CD4-positive, alpha-beta T cell treated with Interferon gamma for 1 hour (primary cell): Measurements from ENCODE around the gene SIN3A.
"Not testable (repeated sequence)": the region's sequence is repeated elsewhere in the genome, so short reads cannot be mapped to it uniquely, and the experiment has no call there.

Experiments
- DNase-seq: peaks from one replicate; pipeline ENCODE4 v3.0.0-alpha.2; 2020

The SIN3A gene

DNA sequence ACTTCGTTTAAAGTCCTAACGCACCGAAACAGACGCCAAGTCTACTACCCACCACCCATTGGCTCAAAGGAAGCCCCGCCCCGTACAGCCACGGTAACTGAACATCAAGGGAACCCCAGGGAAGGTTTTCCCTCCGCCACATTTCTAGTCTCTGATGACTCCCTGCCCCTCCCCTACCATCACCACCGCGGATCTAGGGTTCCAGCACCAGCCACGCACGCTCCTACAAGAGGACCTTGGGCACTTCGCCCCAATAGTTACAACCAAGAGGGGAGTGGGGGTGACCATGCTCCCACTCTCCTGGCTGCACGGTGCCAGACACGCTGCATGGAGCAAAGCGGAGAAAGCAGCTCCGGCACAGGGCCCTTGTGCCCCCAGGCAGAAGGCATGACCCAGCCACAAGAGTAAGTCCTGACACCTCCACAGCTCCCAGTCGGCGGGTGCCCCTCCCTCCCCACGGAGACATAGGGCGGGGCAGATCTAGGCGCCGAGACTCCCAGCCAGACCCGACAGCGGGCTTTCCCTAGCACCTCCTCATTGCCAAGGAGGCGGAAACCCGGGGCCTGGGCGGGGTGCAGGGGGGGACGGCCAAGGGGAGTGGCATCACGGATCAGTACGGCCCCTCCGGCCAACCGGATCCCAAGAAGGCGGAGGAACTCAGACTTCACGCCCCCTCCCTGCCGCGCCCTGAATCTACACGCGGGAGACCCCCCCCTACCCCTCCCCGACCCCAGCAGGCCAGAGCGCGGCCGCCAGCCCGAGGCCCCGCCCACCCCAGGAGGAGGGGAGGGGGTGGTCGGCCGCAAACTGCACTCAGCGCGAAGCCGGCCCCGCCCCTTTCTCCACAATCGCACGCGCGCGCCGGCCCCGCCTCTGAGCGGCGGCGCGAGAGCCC lies 936 bp downstream of the SIN3A start:
- peak; percentile 96 for DNase-seq

DNA sequence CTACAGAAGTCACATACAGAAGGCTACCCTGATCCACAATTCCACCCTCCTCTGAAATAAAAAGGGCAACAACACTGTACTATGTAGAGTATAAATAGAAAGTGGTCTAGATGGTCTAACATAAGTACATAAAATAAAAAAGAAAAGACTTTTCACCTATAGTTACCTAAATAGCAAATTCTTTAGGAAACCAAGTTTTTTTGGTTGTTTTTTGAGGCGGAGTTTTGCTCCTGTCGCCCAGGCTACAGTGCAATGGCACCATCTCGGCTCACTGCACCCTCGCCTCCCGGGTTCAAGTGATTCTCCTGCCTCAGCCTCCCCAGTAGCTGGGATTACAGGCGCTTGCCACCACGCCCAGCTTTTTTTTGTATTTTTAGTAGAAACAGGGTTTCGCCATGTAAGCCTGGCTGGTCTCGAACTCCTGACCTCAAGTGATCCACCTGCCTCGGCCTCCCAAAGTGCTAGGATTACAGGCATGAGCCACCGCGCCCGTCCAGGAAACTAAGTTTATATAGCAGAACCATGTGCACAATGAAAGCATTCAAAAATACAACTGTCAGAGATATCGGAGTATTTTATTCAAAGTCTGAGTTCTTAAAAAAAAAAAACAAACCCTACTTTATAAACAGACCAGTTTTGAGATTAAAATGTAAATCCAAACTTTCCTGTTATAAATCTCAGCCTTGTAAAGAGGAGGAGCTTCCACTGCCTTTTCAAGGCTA lies 1.7 kb downstream of the SIN3A start:
- no peak for DNase-seq

DNA sequence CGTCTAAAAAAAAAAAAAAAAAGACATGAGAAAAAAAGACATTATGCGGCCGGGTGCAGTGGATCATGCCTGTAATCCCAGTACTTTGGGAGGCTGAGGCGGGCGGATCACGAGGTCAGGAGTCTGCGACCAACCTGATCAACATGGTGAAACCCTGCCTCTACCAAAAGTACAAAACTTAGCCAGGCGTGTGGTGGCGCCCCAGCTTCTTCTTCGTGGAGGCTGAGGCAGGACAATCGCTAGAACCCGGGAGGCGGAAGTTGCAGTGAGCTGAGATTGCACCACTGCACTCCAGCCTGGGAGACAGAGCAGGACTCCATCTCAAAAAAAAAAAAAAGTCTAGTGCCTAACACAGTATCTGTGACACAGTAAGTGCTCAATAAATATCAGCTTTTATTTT lies 3.3 kb downstream of the SIN3A start:
- DNase-seq: peak; percentile 21

DNA sequence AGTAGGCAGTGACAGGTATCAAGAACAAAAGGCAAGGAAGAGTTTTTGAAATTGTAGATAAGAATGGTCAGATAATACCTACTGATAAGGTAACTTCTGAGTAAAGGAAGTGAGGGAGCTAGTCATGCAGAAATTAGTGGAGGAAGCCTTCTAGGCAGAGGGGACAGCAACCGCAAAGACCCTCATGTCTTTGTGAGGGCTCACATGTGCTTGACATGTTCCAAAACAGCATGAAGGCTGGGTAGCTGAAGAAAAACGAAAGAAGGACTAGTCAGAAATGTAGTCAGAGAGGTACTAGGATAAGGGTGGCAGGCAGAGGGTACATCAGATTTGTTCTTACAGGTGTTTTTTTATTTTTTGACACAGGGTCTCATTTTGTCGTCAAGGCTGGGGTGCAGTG lies 5.3 kb downstream of the SIN3A start:
- DNase-seq: no peak

DNA sequence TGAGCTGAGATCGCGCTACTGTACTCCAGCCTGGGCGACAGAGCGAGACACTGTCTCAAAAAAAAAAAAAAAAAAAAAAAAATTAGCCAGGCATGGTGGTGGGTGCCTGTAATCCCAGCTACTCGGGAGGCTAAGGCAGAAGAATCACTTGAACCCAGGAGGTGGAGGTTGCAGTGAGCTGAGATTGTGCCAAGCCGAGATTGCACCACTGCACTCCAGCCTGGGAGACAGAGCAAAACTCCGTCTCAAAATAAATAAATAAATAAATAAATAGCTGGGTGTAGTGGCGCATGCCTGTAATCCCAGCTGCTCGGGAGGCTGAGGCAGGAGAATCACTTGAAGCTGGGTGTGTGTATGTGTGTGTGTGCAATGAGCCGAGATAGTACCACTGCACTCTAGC lies 6.2 kb downstream of the SIN3A start:
- DNase-seq: not testable (repeated sequence)

DNA sequence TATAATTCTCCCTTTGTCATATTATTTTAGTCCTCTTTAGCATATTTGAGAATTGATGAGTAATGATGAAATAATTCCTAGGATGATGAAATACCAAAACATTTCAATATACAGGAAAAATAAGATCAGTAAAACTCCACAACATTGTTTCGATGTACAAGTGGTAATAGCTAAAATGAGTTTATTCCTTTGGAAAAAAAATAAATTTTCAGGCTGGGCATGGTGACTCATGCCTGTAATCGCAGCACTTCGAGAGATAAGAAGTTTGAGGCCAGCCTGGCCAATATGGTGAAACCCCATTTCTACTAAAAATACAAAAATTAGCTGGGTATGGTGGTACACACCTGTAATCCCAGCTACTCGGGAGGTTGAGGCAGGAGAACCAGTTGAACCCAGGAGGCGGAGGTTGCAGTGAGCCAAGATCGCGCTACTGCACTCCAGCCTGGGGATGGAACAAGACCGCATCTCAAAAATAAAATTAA lies 7.5 kb downstream of the SIN3A start:
- not testable (repeated sequence) for DNase-seq

DNA sequence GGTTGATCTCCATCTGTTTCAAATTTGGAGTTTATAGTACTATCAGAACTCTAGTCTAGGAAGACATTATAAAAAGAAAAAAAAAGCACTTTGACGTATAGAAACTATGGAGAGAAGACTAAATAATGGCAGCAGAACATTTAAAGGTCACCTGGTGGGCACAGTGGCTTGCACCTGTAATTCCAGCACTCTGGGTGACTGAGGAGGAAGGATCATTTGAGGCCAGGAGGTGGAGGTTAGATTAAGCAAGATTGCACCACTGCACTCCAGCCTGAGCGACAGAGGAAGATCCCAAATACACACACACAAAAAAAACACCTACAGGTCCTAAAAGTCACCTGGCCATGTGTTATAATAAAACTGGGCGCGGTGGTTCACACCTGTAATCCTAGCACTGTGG lies 13.8 kb downstream of the SIN3A start:
- DNase-seq: no peak

DNA sequence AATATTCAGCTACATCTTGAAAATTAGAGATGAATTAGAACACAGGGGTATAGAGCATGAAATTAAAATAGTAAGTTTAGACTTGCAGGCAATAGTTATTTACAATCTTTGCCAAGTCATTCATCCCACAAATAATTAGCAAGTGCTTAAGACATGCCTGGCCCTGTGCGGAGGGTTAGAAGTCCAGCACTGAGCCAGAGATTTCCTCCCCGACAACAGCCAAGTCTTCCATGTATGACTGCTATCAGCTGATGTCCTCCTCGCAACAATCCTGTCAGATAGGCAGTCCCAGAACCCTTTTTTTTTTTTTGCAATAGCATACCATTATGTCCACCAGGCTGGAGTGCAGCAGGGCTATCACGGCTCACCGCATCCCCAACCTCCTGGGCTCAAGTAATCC lies 14.6 kb downstream of the SIN3A start:
- no peak for DNase-seq

DNA sequence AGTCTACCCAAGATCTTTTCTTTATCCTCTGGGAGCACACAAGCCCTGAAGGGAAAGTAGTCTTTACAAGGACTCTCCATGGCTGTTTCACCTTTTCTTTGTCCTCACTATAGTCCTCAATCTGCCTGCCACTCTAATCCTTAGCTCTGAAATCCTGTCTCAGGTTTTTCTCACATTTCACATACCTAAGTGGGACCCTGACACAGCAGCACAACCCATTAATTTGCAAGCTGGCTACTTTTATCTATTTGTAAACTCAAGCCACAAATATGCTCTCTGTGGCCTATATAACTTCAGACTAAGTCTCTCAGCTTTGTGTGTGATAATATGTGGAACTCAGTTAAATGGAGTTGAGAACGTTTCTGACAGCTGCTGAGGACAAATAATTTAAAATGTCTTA lies 19.8 kb downstream of the SIN3A start:
- DNase-seq: no peak

DNA sequence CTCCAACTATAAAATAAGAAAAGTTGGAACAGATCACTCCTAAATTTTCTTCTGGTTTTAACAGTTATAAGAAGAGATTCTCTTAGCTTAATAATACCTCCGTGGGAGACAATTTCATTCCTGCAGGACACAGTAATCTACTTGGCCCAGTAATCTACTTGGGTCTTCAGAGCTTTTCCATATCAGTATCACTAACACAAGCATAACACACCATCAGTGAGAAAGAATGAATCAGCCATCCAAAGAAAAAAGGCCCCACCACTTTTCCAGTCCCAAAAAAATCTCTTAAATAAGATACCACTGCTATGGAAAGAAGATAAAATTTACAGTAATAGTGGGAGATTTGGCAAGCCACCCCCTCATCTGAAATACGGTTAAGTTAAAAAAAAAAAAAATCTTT lies 20.2 kb downstream of the SIN3A start:
- DNase-seq: no peak

DNA sequence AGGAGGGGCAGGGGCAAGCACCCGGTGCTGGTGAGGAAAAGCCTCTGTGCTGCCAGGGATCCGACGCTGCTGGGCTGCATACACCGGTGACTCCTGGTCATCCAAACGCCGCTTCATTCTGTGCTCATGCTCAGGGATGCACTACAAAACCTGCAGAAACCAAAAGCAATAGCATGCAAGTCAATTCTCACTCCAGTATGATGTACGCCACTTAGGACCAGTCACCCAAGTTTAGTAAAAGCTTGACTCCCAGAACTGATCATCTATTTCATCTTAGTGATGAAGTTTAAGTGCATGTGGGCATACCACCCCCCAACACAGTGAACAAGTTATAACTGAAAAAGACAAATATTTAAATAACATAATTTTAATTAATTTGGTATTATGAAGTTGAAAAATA lies 21.2 kb downstream of the SIN3A start:
- no peak for DNase-seq

DNA sequence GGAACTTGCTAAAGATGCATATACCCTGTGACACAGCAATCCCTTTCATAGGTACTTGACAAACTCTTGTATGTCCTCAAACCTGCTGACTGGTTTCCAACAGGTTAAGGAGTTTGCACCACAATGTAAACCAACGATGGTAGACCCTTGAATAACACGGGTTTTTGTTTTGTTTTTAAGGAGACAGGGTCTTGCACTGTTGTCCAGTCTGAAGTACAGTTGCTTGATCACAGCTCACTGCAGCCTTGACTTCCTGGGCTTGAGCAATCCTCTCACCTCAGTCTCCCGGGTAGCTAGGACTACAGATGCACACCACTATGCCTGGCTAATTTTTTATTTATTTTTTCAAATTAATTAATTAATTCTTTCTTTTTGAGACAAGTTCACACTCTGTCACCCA lies 23.3 kb downstream of the SIN3A start:
- DNase-seq: no peak

DNA sequence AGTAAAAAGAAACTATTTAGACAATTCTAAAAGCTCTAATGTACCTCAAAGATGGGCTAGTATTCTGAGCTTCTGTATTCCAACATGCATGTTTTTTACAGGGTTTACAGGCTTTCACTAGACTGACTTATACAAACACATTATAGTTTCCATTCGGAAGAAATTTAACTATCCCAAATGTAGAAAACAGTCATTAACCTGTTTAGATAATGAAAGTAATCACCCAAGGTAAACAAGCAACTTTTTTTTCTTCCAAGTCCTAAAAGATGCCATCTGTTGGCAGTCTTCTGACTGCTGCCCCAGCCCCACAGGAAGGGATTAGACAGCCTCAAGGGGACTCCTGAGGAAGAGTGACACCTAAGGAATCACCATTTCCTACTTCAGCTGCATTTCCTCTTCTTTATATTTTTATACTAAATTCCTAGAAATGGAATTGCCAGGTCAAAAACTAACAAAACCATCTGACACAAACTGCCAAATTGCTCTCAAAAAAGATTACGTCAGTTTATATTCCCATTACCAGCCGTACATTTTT lies 25.5 kb downstream of the SIN3A start:
- no peak for DNase-seq

DNA sequence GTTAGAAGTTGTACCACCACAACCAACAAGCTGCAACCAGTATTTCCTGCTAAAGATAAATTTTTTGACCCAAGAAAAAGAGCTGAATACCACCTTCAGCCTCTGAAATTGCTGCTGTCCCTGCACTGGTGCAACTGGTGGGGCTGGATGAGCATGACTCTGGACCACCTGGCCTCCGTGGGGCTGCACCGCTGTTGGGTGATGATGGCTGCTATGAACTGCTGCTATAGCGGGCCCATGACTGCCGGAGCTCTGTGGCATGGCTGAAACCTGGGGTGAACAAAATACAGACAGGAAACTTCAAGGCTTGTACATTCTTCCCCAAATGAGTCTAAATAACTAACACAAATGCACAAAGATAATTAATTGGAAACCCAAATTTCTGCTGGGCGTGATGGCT lies 28.9 kb downstream of the SIN3A start:
- no peak for DNase-seq

DNA sequence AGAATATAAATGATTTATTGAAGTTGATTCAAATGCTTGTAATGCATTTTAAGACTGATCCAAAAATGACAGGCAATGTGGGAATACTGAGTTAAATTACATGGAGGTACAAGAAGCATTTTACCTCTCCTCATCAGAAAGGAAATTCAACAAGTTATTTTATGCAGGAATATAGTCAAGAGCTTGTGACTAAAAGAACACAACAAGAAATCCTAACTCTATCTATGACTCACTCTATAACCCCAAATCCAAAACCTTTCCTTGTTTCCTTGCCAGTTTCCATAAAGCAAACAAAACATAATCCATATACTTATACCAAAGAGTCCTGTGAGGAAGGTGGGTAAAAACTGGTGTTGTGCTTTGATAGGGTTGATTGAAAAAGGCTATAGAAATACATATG lies 30.8 kb downstream of the SIN3A start:
- no peak for DNase-seq

DNA sequence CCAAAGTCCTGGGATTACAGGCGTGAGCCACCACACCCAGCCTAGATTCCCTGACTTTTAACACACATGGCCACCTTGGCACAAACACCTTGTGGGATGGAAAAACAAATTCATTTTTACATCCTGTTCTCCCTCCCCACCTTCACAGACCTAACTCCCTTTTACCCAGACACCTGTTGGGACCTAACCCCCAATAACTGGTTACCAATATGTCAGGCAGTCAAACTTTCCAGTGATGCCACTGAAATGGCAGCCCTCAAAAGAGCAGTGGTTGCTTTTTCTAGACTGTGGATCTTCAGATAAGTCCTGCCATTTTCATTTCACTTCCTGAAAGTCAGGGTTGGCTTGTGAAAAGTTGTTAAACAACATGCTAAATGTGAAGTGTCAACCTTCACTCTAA lies 34.9 kb downstream of the SIN3A start:
- DNase-seq: no peak

DNA sequence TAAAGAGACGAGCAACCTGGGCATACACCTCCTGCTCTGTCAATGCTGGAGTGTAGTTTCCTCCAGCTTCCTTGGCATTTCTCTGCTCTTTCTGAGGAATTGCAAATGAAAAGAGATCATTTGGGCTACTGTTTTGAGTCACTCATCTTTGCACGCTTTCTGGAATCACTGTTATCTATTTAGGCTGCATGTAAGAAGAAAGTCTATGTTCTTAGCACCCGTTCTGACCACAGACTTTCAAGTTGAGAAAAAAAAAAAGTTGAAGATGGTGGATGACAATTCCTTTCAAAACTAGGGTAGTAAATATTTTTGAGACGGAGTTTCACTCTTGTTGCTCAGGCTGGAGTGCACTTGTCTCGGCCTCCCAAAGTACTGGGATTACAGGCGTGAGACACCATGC lies 41.3 kb downstream of the SIN3A start:
- DNase-seq: no peak

DNA sequence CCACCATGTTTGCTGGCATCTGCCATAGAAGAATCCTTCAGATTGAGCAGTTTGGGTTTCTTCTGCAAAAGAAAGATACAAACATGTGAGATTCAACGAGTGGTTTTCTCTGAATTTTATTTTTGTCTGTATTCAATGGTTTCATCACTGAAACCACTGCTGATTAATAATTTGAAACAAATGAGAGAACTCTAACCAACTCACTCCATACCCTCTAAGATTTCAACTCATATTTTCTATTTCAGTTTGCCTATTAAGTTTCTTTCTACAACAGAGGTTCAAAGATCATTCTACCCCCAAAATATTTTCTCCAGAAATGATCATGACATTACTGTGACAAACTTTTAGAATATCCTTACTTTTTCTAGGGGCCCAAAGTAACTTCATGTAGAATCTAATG lies 44.4 kb downstream of the SIN3A start:
- no peak for DNase-seq

DNA sequence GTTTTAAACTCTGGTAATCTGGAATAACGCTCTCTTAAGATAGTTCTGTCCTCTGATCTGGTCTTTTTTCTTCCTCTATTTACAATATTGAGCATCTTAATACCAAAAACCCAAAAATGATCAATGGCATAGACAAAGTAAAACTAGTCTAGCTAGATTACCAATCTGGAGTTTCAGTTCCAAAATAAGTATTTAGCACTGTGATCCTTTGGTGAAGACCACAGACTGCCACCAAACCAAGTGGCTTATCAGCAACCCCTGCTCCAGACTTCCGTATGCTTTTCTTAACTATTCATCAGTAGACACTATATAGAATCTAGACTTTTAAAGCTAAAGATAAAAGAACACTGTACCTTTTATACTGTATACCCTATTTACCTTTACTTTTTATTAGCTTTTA lies 47.6 kb downstream of the SIN3A start:
- no peak for DNase-seq

DNA sequence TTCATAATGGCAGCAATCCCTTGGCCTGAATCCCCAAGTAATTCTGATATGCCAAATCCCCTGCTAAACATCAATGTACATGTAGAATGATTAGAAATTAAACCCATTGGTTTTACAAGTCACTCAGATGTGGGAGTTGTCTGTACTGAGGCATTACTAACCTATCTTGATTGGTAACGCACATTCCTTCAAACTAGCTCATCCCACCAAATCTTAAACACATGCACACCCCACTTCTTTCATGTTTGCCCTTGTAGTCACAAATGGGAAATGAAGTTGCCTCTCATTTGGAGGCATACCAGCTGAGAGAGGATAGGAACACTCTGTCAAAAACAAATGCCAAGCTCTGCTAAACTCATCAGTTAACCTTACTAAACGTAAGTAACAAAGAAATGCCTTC lies 54.0 kb downstream of the SIN3A start:
- no peak for DNase-seq

DNA sequence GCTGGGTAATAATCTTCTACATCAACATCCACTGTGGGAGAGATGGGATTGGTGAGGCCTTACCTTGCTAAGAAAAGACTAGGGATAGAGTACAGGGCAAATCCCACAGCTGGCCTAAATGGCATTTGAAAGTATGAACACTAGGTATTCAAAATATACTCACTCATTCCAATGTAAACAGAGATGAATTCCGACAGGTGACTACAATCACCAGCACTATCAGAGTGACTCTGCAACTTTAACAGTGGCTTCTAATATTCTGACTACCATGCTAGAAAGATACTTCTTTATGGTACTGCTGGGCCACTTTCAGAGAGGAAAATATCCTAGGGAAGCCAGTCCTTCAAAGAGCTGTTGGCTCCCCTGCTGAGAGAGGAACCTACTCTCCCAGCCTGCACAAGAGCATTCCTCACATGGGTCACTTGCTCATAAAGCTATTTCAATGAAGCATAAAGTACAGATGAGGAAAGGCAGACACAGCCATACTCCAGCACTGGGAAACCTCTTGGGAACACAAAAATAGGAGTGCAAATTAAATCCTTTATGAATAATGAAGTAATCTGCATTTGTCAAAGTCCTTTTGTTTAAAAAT lies 61.6 kb downstream of the SIN3A start:
- DNase-seq: no peak

DNA sequence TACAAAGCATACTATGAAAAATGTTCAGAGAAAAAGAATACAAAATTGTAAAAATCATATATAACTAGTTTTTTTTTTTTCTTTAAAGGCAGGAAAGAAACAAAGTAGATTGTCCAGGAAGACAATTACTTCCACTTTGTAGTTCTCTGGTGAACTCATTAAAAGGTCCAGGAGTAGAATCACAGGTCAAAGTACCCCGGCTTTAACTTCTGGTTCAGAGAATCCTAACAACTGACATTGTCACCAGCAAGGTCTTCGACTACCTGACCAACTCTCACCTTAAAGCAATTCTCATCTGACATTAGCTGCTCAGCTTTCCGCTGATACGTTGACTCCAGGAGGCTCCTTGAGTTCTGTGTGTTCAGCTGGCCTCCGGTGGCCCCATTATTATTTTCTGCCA lies 67.5 kb downstream of the SIN3A start:
- DNase-seq: not testable (repeated sequence)

DNA sequence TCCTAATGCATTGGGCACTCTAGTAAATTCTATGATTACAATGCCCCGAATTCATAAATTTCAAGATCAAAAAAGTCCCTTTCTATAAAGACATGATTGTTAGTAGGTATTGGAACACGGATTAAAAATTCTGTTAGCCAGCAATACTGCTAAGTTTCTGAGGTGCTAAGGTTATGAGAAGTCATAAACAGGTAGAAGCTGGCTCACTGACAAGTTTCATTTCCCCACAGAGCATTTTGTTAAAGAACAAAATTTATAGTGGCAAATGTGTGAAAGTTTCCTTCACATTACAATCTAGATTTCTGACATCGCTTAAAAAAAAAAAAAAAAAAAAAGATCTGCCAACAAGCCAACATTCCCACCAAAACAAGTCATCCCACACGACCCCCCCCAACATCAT lies 70.7 kb downstream of the SIN3A start:
- no peak for DNase-seq
